ENCODE data around the gene HCK. TPM values are rescaled to one million over a fixed set of nuclear protein-coding genes. Genes with fewer than 3 reads are reported as not detected.

Gene HCK
- total and polyA plus RNA-seq, 2 experiments from 2014 or later = not detected

GRCh38 chr20:32149566-32150170, 97.6 kb downstream of the HCK start:
- Histone ChIP-seq H3K4me3 (no peak overlapping the region), H3K9me3 (ENCODE audit: low read depth) (no peaks in the 10 kb centered on the region), H3K27ac (no peak overlapping the region), H3K36me3 (peaks cover 29% of the 10 kb centered on the region), H3K4me1 (ENCODE audit: low read depth) (no peaks in the 10 kb centered on the region), H3K27me3 (no peaks in the 10 kb centered on the region)
- no peak for DNase-seq (ENCODE audit: low read depth in 1 of 2, low spot score in 1 of 2)
- TF ChIP-seq CTCF (IDR thresholded peaks at IDR 0.05; ENCODE audit: low read depth, low read length) = no peak

- no peaks in the 10 kb centered on the region for H3K27me3 ChIP-seq
- peaks cover 24% of the 10 kb centered on the region for H3K36me3 ChIP-seq
- H3K4me3 ChIP-seq = no peak overlapping the region
- H3K27ac ChIP-seq = no peak overlapping the region
- no peaks in the 10 kb centered on the region for H3K9me3 ChIP-seq (ENCODE audit: low read depth)
- no peak for TF ChIP-seq CTCF (IDR thresholded peaks at IDR 0.05; ENCODE audit: low read depth, low read length)
- no peaks in the 10 kb centered on the region for H3K4me1 ChIP-seq (ENCODE audit: low read depth)
- DNase-seq (ENCODE audit: low read depth in 1 of 2, low spot score in 1 of 2) = no peak
Measured at GRCh38 chr20:32150291-32150848, 98.3 kb downstream of the HCK start.

Other genes starting within 250 kb of the HCK start
- 0.15 TPM in 1 of 2 replicates, not detected in the other for gene MYLK2, start 232.9 kb upstream of the HCK start, total RNA-seq
- gene MYLK2, start 232.9 kb upstream of the HCK start, polyA plus RNA-seq = 0.26 TPM in 1 of 2 replicates, not detected in the other
- 0.07 and 0.83 TPM in 2 replicates for gene FOXS1, start 206.6 kb upstream of the HCK start, total RNA-seq
- 0.23 TPM in 1 of 2 replicates, not detected in the other for gene FOXS1, start 206.6 kb upstream of the HCK start, polyA plus RNA-seq
- 20.3 and 23.6 TPM in 2 replicates for gene DUSP15, start 181.7 kb upstream of the HCK start, total RNA-seq
- gene DUSP15, start 181.7 kb upstream of the HCK start, polyA plus RNA-seq = 7.2 and 8.0 TPM in 2 replicates
- 0.15 TPM in 1 of 2 replicates, not detected in the other for gene TTLL9, start 181.6 kb upstream of the HCK start, total RNA-seq
- gene TTLL9, start 181.6 kb upstream of the HCK start, polyA plus RNA-seq = 0.09 and 0.47 TPM in 2 replicates
- gene PDRG1, start 100.2 kb upstream of the HCK start, total RNA-seq = 12.6 and 14.4 TPM in 2 replicates
- 38.6 and 45.2 TPM in 2 replicates for gene PDRG1, start 100.2 kb upstream of the HCK start, polyA plus RNA-seq
- 0.03 and 0.04 TPM in 2 replicates for gene XKR7, start 84.1 kb upstream of the HCK start, total RNA-seq
- gene XKR7, start 84.1 kb upstream of the HCK start, polyA plus RNA-seq = 0.02 TPM in 1 of 2 replicates, not detected in the other
- 0.69 and 0.92 TPM in 2 replicates for gene CCM2L, start 41.8 kb upstream of the HCK start, total RNA-seq
- 0.35 and 0.79 TPM in 2 replicates for gene CCM2L, start 41.8 kb upstream of the HCK start, polyA plus RNA-seq
- gene TM9SF4, start 57.5 kb downstream of the HCK start, total RNA-seq = 38.9 and 52.5 TPM in 2 replicates
- 54.6 and 71.3 TPM in 2 replicates for gene TM9SF4, start 57.5 kb downstream of the HCK start, polyA plus RNA-seq
- 17.7 and 29.8 TPM in 2 replicates for gene PLAGL2, start 155.5 kb downstream of the HCK start, total RNA-seq
- 18.3 and 29.3 TPM in 2 replicates for gene PLAGL2, start 155.5 kb downstream of the HCK start, polyA plus RNA-seq
- 26.2 and 31.4 TPM in 2 replicates for gene POFUT1, start 155.6 kb downstream of the HCK start, total RNA-seq
- 21.2 and 25.1 TPM in 2 replicates for gene POFUT1, start 155.6 kb downstream of the HCK start, polyA plus RNA-seq
- gene KIF3B, start 225.4 kb downstream of the HCK start, total RNA-seq = 13.0 and 13.2 TPM in 2 replicates
- 4.7 and 6.2 TPM in 2 replicates for gene KIF3B, start 225.4 kb downstream of the HCK start, polyA plus RNA-seq